GM19324 (cell line): Measurements from ENCODE around the gene KCNQ4.

Experiments used
- ATAC-seq: cut with Tn5 transposase; IDR thresholded peaks from one replicate; pipeline ENCODE4 v1.9.1; 2021; ENCODE audit warnings: mild to moderate bottlenecking, moderate library complexity; ENCODE audit not compliant: unreplicated experiment, low FRiP score

Gene KCNQ4

GRCh38 chr1:40783001-40783905 is at the start of gene KCNQ4:
Gene KCNQ4, plus strand, starts transcription at chr1:40783787. Its CDS starts 307 bp downstream, at chr1:40784094.
- ATAC-seq, result no peak

- no peak for ATAC-seq
These were observed 48.5 kb upstream of the KCNQ4 start for GRCh38 chr1:40734882-40735628.

GRCh38 chr1:40736085-40736531 is 47.5 kb upstream of the KCNQ4 start:
- no peak for ATAC-seq

GRCh38 chr1:40738831-40739230 is 44.8 kb upstream of the KCNQ4 start:
- ATAC-seq, result no peak

- no peak for ATAC-seq
These were observed 44.1 kb upstream of the KCNQ4 start for GRCh38 chr1:40739455-40740008.

- no peak for ATAC-seq
These were observed 43.3 kb upstream of the KCNQ4 start for GRCh38 chr1:40740039-40740996.

GRCh38 chr1:40740997-40741736 is 42.4 kb upstream of the KCNQ4 start:
- no peak for ATAC-seq

GRCh38 chr1:40742363-40743061 is 41.1 kb upstream of the KCNQ4 start:
- no peak for ATAC-seq

- no peak for ATAC-seq
These were observed 40.1 kb upstream of the KCNQ4 start for GRCh38 chr1:40743452-40743851.

GRCh38 chr1:40743860-40744259 is 39.7 kb upstream of the KCNQ4 start:
- ATAC-seq, result no peak

GRCh38 chr1:40745176-40745575 is 38.4 kb upstream of the KCNQ4 start:
- ATAC-seq, result no peak

GRCh38 chr1:40746344-40747090 is 37.1 kb upstream of the KCNQ4 start:
- no peak for ATAC-seq

- no peak for ATAC-seq
These were observed 34.5 kb upstream of the KCNQ4 start for GRCh38 chr1:40748841-40749718.

GRCh38 chr1:40749817-40750216 is 33.8 kb upstream of the KCNQ4 start:
- no peak for ATAC-seq

GRCh38 chr1:40750451-40750908 is 33.1 kb upstream of the KCNQ4 start:
- ATAC-seq, result no peak

- ATAC-seq, result no peak
These were observed 31.8 kb upstream of the KCNQ4 start for GRCh38 chr1:40751802-40752201.
